Activated T-helper 2 cell treated with anti-CD3 and anti-CD28 coated beads, Interferon-gamma antibody, Interleukin-2, Interleukin-4, amounts not matched to agents 10 μg/mL and 5 μg/mL and 100 μg/mL, durations not matched to agents 14 hours and 24 hours and 36 hours (primary cell): ENCODE data around the gene WDR33. TPM values are rescaled to one million over a fixed set of nuclear protein-coding genes. Genes with fewer than 3 reads are reported as not detected.

ENCODE experiments used
- DNase-seq: peaks from one replicate; pipeline ENCODE4 v3.0.0; 2021; ENCODE audit warnings: low spot score
- H3K27ac Mint-ChIP-seq: one replicate; pipeline ENCODE4 v1.8.0; 2021; ENCODE audit warnings: mixed read lengths
- H3K27me3 Mint-ChIP-seq: one replicate; pipeline ENCODE4 v1.8.0; 2021; ENCODE audit warnings: low read depth, mixed read lengths
- H3K36me3 Mint-ChIP-seq: one replicate; pipeline ENCODE4 v1.8.0; 2021; ENCODE audit warnings: low read depth, mixed read lengths
- H3K4me1 Mint-ChIP-seq: one replicate; pipeline ENCODE4 v1.8.0; 2021; ENCODE audit warnings: low read depth, mixed read lengths
- H3K4me3 Mint-ChIP-seq: one replicate; pipeline ENCODE4 v1.8.0; 2021; ENCODE audit warnings: low read depth, mild to moderate bottlenecking, moderate library complexity, mixed read lengths
- H3K9me3 Mint-ChIP-seq: one replicate; pipeline ENCODE4 v1.8.0; 2021; ENCODE audit warnings: mixed read lengths
- intact Hi-C: fragments of 100-400 bp; cut with micrococcal nuclease; formaldehyde crosslinking; loops from one replicate; pipeline ENCODE4 v1.15.1; 2023
- total RNA-seq: library from RNA; stranded (reverse); gene quantifications from 2 replicates; pipeline ENCODE4 v1.2.3, GENCODE V29; 2022

WDR33 gene
- total RNA-seq, 1 donor from 2014 or later: 74.2 TPM

- H3K9me3 Mint-ChIP-seq: peaks cover 13% of the 10 kb centered on the region
- intact Hi-C loops: no loop called here
- no peak for DNase-seq
- H3K36me3 Mint-ChIP-seq: peaks cover 3% of the 10 kb centered on the region
- H3K27ac Mint-ChIP-seq: no peak overlapping the region
- H3K4me1 Mint-ChIP-seq: peaks cover 4% of the 10 kb centered on the region
- peaks cover 38% of the 10 kb centered on the region for H3K27me3 Mint-ChIP-seq
- no peak overlapping the region for H3K4me3 Mint-ChIP-seq
Measured at GRCh38 chr2:127685410-127686080, 125.4 kb downstream of the WDR33 start.

- no peaks in the 10 kb centered on the region for H3K36me3 Mint-ChIP-seq
- peaks cover 4% of the 10 kb centered on the region for H3K4me1 Mint-ChIP-seq
- H3K9me3 Mint-ChIP-seq: peaks cover 8% of the 10 kb centered on the region
- no peak overlapping the region for H3K27ac Mint-ChIP-seq
- intact Hi-C loops: no loop called here
- no peak for DNase-seq
- H3K4me3 Mint-ChIP-seq: no peak overlapping the region
- peaks cover 41% of the 10 kb centered on the region for H3K27me3 Mint-ChIP-seq
Measured at GRCh38 chr2:127683757-127684156, 127.2 kb downstream of the WDR33 start.

- peaks cover 2% of the 10 kb centered on the region for H3K9me3 Mint-ChIP-seq
- peaks cover 4% of the 10 kb centered on the region for H3K4me1 Mint-ChIP-seq
- H3K27me3 Mint-ChIP-seq: peaks cover 47% of the 10 kb centered on the region
- no peaks in the 10 kb centered on the region for H3K36me3 Mint-ChIP-seq
- H3K27ac Mint-ChIP-seq: no peak overlapping the region
- no peak overlapping the region for H3K4me3 Mint-ChIP-seq
- no peak for DNase-seq
- intact Hi-C loops: no loop called here
Measured at GRCh38 chr2:127683056-127683455, 127.9 kb downstream of the WDR33 start.

GRCh38 chr2:127681976-127682857 lies 128.8 kb downstream of the WDR33 start:
- H3K4me3 Mint-ChIP-seq: no peak overlapping the region

GRCh38 chr2:127681288-127681804 lies 129.6 kb downstream of the WDR33 start:
- peaks cover 4% of the 10 kb centered on the region for H3K4me1 Mint-ChIP-seq
- H3K36me3 Mint-ChIP-seq: no peaks in the 10 kb centered on the region
- no peak for DNase-seq
- H3K4me3 Mint-ChIP-seq: no peak overlapping the region
- intact Hi-C loops: no loop called here
- H3K9me3 Mint-ChIP-seq: no peaks in the 10 kb centered on the region
- H3K27ac Mint-ChIP-seq: no peak overlapping the region
- peaks cover 52% of the 10 kb centered on the region for H3K27me3 Mint-ChIP-seq

More at GRCh38 chr2:127681976-127682857, 128.8 kb downstream of the WDR33 start:
- no peak overlapping the region for H3K27ac Mint-ChIP-seq
- H3K27me3 Mint-ChIP-seq: peaks cover 52% of the 10 kb centered on the region
- intact Hi-C loops: no loop called here
- no peaks in the 10 kb centered on the region for H3K36me3 Mint-ChIP-seq
- no peak for DNase-seq
- peaks cover 4% of the 10 kb centered on the region for H3K4me1 Mint-ChIP-seq
- no peaks in the 10 kb centered on the region for H3K9me3 Mint-ChIP-seq

GRCh38 chr2:127680706-127681287 lies 130.2 kb downstream of the WDR33 start:
- Mint-ChIP-seq H3K36me3 (no peaks in the 10 kb centered on the region), H3K4me1 (peaks cover 4% of the 10 kb centered on the region), H3K27ac (no peak overlapping the region), H3K9me3 (no peaks in the 10 kb centered on the region), H3K4me3 (no peak overlapping the region), H3K27me3 (peaks cover 51% of the 10 kb centered on the region)
- intact Hi-C loops: no loop called here
- DNase-seq: no peak

GRCh38 chr2:127679680-127680361 lies 131.2 kb downstream of the WDR33 start:
- no peaks in the 10 kb centered on the region for H3K9me3 Mint-ChIP-seq
- H3K27me3 Mint-ChIP-seq: peaks cover 48% of the 10 kb centered on the region
- peaks cover 4% of the 10 kb centered on the region for H3K4me1 Mint-ChIP-seq
- no peak overlapping the region for H3K4me3 Mint-ChIP-seq
- H3K36me3 Mint-ChIP-seq: no peaks in the 10 kb centered on the region
- DNase-seq: no peak
- H3K27ac Mint-ChIP-seq: no peak overlapping the region
- intact Hi-C loops: no loop called here

GRCh38 chr2:127678991-127679390 lies 132.0 kb downstream of the WDR33 start:
- Mint-ChIP-seq H3K27me3 (peaks cover 54% of the 10 kb centered on the region), H3K27ac (no peak overlapping the region), H3K4me3 (no peak overlapping the region), H3K4me1 (peaks cover 7% of the 10 kb centered on the region), H3K36me3 (no peaks in the 10 kb centered on the region), H3K9me3 (no peaks in the 10 kb centered on the region)
- DNase-seq: no peak
- intact Hi-C loops: no loop called here

- Mint-ChIP-seq H3K27ac (no peak overlapping the region), H3K36me3 (no peaks in the 10 kb centered on the region), H3K27me3 (peaks cover 54% of the 10 kb centered on the region), H3K4me3 (no peak overlapping the region), H3K9me3 (no peaks in the 10 kb centered on the region), H3K4me1 (peaks cover 7% of the 10 kb centered on the region)
- intact Hi-C loops: no loop called here
- no peak for DNase-seq
Measured at GRCh38 chr2:127678531-127678930, 132.4 kb downstream of the WDR33 start.

- Mint-ChIP-seq H3K27ac (no peak overlapping the region), H3K4me1 (peaks cover 3% of the 10 kb centered on the region), H3K36me3 (no peaks in the 10 kb centered on the region), H3K9me3 (no peaks in the 10 kb centered on the region), H3K27me3 (peaks cover 64% of the 10 kb centered on the region), H3K4me3 (no peak overlapping the region)
- no peak for DNase-seq
- intact Hi-C loops: no loop called here
Measured at GRCh38 chr2:127676906-127677305, 134.1 kb downstream of the WDR33 start.

GRCh38 chr2:127675331-127676261 lies 135.4 kb downstream of the WDR33 start, which contains the start of gene LIMS2:
LIMS2 (minus strand) TSS chr2:127675530; CDS start chr2:127675024, 506 bp downstream.
- Mint-ChIP-seq H3K36me3 (no peaks in the 10 kb centered on the region), H3K9me3 (no peaks in the 10 kb centered on the region), H3K4me1 (peaks cover 3% of the 10 kb centered on the region), H3K4me3 (peak within 1 kb of the TSS; percentile 73), H3K27ac (no peak within 1 kb of the TSS), H3K27me3 (peaks cover 65% of the 10 kb centered on the region)
- intact Hi-C loops: no loop called here
- no peak for DNase-seq
